HuH-7 (cell line): ENCODE results near the gene WWC1.

Source experiments
- DNase-seq: peaks from one replicate; pipeline ENCODE4 v3.0.0; 2011; ENCODE audit warnings: low spot score

WWC1 gene

DNA sequence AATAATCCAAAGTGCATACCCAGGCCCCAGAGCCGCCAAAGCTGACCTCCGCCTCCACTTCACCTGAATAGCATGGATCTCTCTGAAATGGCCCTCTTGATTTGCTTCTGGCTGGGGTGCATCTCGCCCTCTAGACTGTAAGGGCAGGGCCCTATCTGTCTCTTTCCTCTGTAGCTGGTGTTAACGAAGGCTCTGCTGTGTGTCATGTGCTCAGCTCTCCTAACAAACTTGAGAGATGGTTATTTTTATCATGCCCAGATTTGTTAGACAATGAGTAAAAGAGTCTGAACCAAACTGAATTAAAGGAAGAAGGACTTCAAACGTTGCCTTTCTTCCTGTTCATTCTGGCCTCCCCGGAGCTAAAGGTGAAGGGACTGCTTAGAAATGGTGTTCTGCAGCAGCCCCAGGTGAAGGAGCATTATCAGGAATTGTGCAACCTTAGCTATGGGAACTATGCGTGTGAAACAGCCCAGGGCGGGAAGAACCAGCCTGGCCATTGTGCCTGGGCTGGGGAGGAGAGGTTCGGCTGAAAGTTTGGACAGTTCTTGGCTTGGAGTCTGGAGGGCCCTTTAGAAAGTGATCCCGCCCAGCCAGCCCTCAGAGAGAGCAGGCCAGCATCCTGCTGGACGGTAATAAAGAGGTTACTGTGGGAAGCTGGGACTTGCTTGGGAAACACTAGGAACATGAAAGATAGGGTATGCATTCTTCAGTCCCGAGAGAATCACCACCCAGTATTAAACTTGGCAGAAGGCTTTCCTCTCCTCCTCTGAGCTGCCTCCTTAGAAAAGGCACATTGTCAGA, 73.5 kb downstream of the WWC1 start:
- peak; percentile 65 for DNase-seq

DNA sequence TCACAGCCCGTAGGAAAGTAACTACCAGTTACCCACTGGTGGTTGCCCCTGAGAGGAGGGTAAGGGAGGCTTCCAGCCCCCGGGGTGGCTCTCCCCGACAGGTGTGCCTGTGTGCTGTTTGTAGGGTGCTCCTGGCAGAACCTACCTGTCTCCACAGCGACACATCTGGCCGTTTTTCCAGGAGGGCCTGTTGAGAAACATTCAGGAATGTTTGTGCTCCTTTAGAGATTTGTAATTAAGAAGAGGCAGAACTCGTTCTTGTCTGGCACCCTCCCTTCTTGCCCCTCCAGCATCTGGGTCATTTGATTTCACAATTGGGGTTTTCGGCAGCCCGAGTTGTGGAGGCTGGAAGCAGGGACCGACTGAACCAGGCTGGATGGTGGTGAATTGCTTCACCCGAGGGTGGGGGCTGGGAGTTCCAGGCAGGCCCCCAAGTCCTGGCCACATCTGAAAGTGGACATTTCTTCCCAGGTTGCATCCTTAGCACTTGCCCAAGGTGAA, 74.2 kb downstream of the WWC1 start:
- no peak for DNase-seq

DNA sequence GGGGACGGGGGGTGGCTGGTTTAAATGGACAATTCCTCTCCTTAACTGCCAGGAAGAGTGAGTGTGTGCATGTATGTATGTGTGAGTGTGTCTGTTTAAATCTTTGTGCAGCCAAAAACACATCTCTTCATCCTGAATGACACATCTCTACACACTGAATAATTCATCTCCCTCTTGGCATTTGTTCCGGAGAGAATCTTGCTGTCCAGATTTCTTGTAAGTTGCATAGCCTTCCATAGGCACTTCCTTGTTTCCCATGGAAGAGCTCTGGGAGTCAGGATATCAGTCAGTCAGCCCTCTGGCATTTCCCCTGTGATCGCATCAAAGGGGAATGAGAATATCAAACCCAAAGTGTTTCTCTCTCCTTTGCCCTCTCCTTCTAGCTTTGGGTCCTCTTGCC, 74.7 kb downstream of the WWC1 start:
- DNase-seq, result no peak

DNA sequence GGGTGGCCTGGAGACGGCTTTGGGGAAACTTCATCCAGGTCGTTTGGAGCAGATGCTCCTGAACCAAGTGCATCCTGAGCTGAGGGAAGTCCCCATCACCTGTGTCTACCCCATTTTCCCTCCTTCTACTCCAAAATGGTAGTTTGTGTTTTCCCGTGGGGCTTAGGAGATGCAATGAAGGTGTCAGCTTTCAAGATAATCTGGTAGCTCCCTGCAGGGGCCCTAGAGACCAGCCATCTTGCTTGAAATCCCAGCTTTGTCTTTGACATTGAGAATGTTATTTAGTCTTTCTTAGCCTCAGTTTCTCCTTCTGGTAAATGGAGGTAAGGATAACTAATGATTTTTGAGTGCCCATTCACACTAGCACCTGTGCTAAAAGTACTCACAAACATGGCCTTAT, 77.4 kb downstream of the WWC1 start:
- no peak for DNase-seq

DNA sequence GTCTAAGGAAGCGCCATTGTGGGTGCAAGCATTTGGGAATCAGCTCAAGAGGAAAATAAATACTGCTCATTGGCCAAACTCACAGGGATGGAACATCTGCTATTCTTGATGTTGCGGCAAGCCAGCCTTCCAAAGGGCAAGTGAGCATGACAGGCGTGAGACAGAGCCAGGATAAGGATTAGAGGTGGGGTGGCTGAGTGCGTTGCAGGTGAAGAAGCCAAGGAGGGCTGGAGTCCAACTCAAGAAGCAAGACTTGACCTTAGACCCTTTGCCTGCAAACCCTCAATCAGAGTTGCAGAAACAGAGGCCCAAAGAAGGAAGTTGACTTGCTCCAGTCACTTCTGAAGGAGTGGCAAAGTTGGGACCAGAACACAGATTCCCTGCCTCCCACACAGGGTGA, 79.4 kb downstream of the WWC1 start:
- DNase-seq, result no peak

DNA sequence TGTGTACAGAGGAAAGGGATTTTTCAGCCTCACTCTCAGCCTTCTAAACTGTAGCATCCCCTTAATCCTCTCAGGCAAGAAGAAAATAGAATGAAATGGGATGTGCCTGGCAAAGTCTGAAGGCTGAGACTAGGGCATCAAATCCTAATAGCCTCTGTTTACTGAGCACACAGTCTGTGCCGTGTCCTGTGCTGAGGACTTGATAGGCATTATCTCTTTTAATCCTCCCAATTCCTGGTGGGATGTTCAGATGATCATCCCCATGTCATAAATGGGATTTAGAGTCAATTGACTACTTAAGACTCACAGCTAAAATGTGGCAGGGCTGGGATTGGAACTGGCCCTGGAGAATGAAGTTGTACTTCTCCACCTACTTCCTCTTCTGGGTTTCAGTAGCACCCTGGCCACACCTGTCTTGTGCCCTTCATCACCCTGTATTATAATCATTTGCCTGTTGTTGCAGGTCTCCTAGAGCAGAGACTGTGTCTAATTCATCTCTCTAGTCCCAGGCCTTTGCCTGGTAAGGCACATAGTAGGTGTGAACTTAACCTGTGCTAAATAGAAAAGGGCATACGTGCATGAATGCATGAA, 81.0 kb downstream of the WWC1 start:
- DNase-seq, result no peak

DNA sequence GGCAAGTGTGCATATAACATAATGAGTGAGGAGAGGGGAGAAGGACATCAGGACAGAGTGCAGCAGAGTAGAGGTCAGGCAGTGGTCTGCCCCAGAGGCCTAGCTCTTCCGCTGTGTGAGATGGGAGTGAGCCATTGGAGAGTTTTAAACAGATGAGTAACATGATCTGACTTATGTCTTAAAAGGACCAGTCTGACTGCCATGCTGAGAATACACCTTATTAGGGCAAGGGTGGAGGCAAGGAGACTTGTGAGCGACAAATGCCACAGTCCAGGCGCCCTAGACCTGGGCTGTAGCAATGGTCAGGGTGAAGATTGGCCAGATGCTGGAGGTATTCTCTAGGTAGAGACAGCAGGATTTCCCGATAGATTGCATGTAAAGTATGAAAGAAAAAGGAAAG, 83.1 kb downstream of the WWC1 start:
- DNase-seq, result no peak

DNA sequence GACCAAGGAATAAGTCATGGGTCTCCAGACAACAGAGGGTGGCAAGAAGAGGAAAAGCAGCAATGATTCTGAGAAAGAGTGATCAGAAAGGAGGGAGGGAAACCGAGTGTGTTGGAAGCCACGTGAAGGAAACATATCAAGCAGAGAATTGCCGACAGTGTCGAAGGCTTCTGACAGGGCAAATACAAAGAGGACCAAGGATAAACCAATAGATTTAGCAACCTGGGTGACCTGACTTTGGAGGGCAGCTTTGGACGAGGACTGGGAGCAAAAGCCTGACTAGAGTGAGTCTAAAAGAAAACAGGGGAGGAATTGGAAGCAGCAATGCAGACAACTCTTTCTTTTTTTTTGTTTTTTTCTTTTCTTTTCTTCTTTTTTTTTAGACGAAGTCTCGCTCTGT, 83.8 kb downstream of the WWC1 start:
- DNase-seq, result no peak

DNA sequence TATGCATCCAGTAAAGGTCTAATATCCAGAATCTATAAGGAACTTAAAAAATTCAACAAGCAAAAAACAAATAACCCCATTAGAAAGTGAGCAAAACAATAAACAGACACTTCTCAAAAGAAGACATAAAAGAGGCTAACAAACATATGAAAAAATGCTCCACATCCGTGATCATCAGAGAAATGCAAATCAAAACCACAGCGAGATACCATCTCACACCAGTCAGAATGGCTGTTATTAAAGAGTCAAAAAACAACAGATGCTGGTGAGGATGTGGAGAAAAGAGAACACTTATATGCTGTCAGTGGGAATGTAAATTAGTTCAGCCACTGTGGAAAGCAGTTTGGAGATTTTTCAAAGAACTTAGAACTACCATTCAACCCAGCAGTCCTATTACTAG, 86.1 kb downstream of the WWC1 start:
- DNase-seq, result no peak

DNA sequence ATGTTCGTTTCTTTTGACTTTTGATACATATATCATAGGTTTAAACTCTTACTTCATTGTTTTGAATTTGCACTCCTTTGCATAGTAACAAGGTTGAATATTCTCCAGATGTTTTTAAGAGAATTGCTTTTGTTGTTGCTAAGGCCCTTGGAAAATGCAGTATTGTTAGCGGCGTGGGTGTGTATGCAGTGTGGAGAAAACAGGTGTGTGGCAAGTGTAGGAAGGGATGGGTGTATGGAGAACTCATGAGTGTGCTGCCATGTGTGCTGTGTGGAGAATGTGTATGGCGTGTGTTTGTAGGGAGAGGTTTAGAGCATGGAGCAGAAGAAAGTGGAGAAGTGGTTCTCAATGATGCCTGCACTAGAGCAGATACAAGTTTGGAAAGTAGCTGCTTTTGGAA, 87.3 kb downstream of the WWC1 start:
- no peak for DNase-seq

DNA sequence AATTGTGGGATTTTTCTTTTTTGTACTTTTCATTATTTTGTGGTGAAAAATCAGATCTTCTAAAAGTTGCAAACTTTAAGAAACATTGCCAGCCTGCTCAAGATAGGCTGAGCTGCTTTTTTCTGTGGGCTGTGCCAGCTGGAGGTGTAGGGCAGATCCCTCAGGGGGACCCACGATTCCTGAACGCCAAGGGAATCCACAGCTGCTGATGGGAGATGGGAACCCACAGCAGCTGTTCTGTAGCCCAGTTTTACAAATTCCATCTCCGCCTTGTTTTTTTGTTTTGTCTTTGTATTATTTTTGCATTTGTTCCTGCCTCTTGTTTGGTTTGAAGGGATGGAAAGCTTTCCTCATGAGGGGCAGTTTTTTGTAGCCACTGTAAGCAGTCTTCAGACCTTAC, 91.0 kb downstream of the WWC1 start:
- DNase-seq, result no peak

DNA sequence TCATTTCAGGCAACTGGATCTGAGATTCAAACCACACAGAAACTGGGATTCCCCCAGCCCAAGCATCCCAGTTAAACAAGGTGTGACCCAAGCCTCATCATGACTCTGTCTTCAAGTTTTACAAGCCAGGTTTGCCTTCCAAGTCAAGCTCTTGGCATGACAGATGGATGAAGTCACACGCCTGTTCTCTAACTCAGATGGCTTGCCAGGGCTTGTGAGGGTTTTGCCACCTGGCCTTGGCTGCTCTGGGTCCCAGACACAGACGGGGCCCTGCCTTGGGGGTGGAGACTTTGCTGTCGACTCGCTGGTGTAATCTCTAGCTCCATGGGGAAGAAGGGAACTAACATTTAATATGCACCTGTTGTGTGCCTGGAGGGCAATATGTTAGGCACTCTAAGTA, 99.0 kb downstream of the WWC1 start:
- no peak for DNase-seq

DNA sequence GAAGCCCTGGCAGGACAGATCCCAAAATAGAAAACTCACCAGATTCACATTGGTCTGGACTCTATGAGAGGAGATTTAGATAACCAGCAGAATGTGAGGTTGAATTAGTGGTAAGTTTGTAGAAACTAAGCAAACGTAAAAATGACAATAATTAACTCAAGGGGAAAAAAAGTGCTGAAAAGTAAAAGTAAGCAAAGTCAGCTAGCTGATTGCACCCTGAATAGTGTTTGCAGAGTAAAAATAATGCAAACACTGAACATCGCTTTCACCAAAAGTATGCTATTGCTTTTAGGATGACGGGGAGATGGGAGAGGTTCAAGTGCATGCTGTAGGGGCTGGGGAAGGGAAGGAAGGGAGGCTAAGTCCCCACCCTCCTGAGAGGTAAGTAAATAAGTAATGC, 102.3 kb downstream of the WWC1 start:
- no peak for DNase-seq

DNA sequence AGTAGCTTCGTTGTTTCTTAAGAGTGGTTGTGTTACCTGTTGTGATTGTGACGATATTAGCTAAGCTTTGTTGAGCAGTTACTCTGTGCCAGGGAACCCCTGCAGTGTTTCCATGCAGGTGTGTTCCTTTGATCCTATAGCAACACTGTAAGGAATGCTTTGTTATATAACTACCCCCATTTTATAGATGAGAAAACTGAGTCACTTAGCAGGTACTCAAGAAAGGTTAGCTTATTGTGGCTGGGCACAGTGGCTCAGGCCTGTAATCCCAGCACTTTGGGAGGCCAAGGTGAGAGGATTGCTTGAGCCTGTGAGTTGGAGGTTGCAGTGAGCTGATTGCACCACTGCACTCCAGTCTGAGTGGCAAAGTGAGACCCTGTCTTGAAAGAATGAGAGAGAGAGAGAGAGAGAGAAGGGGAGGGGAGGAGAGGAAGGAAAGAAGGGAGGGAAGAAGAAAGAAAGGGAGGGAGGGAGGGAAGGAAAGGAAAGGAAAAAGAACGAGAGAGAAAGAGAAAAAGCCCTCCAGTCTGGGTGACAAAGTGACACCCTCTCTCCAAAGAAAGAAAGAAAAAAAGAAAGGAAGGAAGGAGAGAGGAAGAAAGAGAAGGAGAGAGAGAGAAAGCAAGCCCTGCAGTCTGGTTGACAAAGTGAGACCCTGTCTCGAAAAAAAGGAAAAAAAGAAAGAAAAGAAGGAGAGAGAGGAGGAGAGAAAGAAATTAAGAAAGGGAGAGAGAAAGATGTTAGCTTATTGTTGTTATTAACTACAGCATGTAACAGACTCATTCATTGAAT, 109.2 kb downstream of the WWC1 start:
- no peak for DNase-seq

DNA sequence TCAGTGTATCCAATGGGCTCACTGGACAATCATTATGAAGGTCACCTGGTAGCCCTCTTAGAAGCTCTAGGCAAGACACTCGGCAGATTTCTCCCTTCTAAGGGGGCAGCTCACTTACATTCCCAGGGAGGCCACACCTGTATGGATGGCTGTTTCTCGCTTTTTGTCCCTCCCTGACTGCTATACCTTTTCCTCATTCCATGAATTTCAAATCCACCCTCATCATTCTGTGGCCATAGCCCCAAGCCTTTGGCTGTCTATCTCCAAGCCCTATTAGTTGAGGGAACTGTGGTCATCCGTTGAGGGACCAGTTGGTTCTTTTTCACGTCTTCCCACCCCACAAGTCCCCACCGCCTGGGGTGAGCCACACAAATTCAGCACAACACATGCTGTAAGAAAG, 109.8 kb downstream of the WWC1 start:
- no peak for DNase-seq

DNA sequence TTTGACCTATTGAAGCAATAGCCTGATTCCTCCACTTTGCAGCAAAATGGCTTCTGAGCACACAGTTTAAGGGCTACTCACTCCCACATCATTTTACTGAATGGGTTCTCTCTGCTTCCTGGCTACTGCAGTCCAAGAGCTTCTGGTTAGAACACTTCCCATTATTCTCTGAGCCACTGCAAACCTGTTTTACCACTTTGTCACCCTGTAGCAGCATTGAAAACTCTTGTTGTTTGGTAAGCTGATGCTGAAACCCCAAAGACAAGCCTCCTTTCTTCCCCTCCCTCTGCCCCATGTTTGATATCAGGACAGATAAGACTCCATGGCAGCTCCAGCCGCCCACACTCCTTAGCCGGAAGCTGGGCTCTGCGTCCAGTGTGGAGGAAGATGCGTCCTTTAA, 110.4 kb downstream of the WWC1 start:
- no peak for DNase-seq

DNA sequence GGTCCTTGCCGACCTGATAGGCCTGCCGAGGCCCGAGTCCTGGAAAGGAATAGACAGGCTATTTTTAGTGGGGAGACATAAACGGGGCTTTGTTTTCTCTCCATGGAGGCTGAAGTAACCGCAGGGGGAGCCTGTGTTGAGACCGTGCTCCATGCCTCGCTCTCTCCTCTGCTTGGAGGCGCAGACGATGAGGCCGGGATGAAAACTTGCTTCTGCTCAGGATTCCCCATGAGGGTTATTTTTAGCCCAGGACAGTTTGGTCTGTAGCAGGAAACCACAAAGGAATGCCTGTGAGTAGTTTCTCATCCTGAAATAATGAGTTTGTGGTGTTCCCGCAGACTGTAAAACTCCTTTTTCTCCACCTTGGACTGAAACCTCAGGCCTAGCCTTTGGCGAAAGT, 112.9 kb downstream of the WWC1 start:
- DNase-seq, result no peak

DNA sequence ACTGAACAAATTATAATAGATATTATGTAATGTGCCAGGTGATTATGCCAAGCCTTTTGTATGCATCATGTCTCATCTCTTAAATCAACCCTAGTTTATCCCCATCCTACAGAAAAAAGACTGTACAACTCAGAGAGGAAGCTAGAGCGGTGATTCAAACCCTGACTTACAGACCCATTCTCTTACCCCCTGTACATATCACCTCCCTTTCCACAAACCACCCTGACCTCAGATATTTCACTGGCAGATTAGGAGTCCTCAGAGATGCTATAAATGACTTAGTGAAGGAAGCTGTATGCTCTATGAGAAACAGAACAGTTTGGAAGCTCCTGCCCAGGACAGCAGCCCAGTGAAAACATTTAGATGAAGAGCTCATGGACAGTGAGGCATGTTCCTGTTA, 115.8 kb downstream of the WWC1 start:
- DNase-seq, result no peak

DNA sequence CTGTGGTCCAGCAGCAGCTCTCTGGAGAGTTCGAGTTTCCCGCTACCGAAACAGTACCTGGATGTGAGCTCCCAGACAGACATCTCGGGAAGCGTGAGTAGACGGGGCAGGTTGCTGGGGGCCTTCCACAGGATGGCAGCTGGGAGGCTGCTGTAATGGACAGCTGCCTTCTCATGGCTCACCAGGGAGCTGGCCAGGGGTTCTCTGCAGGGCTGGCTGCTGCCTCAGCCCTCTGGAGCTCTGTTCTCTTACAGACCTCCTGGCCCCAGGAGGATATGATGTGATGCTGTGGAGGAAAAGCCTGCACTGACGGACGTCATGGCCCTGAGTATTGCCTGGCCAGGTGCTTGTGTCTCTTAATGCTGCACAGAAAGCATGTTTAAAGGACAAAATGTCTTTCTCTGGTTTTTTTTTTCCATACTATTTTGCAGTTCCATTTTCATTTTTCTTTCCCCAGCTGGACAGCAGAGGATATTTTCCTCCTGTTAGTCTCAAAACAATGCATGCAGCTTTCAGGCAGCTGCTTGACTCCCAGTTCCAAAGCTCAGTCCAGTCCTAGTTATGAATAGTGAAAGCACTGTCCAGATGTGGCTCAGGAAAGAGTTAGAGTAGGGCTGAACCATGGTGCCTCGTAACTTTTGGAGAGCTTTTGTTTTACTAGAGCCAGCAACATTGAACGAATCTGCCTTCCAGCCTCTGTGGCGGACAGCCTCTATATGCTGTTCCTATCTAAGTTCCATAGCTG, 117.3 kb downstream of the WWC1 start:
- DNase-seq, result no peak

DNA sequence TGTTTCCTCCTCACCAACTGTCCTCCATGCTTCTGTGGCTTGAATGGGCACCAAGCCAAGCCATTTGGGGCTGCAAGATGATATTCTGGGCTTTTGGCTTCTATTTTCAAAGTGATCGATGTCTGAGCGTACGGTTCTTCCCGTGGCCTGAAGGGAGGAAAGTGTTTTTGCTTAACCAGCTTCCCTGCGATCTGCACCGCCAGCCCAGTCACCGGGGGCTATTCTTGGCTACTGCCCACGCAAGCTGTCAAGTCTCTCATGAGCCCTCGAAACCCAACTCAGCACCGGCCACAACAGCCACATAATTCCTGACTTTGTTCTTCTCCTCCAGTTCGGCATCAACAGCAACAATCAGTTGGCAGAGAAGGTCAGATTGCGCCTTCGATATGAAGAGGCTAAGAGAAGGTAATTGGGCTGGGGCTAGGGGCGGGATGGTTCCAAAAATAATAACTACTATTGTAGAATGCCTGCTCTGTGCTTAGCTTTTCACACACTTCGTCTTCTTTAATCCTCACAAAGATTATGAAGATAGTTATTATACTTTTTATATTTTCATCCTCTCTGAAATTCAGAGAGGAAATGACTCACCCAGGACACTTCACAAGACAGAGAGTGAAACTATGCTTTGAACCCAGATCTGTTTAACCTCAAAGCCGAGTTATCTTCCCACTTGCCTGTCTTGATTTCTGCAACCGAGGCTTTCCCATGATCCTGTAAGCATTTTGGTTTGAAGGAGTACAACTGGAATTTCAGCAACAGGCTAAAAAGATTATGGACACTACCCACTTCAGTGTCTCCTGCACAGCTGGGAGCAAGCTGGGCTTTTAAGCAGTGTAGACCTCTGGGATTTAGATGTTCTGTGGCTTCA, 118.4 kb downstream of the WWC1 start:
- DNase-seq, result no peak

DNA sequence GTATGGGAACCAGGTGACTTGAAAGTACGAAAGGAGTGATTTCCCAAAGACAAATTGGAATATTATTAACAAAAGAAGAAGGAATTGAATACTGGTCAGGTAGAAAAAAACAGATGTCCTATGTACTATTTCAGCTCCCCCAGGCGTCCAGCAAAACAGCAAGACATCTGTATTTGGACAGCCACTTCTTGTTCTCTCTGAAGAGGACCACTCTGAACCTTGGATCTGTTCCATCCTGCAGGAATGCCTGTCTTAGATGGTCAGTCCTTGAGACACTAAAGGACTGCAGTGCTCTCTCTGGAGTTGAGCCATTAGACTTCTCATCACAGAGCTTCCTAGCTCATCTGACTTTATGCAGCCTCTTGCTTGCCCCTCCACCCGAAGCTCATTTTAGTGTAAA, 120.4 kb downstream of the WWC1 start:
- no peak for DNase-seq
